Measurements from ENCODE around the gene PSG6.
A peak's percentile ranks its signal among the peaks of the same experiment; 100 is the strongest.
"Not testable (repeated sequence)": the region's sequence is repeated elsewhere in the genome, so short reads cannot be mapped to it uniquely, and the experiment has no call there.

PSG6 gene

GRCh38 chr19:42911731-42912130 is 6.0 kb downstream of the PSG6 start:
- H3K4me3 ChIP-seq (ENCODE audit: low read depth, low read length); H2AFZ ChIP-seq (ENCODE audit: low read length, unreplicated experiment); H3K27ac ChIP-seq (ENCODE audit: low read depth, low read length); H3K79me2 ChIP-seq (ENCODE audit: control insufficient read depth, insufficient read depth, low read length, unreplicated experiment); H3K36me3 ChIP-seq (ENCODE audit: insufficient read depth, low read length); H3K27me3 ChIP-seq (ENCODE audit: insufficient read depth, low read length); H3K4me1 ChIP-seq (ENCODE audit: control insufficient read depth, insufficient read depth, low read length, unreplicated experiment): not testable (repeated sequence)

- H3K36me3 ChIP-seq (ENCODE audit: insufficient read depth, low read length); H3K79me2 ChIP-seq (ENCODE audit: control insufficient read depth, insufficient read depth, low read length, unreplicated experiment); H3K27me3 ChIP-seq (ENCODE audit: insufficient read depth, low read length); H3K27ac ChIP-seq (ENCODE audit: low read depth, low read length); H3K4me3 ChIP-seq (ENCODE audit: low read depth, low read length); H2AFZ ChIP-seq (ENCODE audit: low read length, unreplicated experiment); H3K4me1 ChIP-seq (ENCODE audit: control insufficient read depth, insufficient read depth, low read length, unreplicated experiment): not testable (repeated sequence)
Measured at GRCh38 chr19:42906162-42906561, 11.5 kb downstream of the PSG6 start.

GRCh38 chr19:42900561-42900960 is 17.1 kb downstream of the PSG6 start:
- H3K27ac ChIP-seq (ENCODE audit: low read depth, low read length); H2AFZ ChIP-seq (ENCODE audit: low read length, unreplicated experiment); H3K79me2 ChIP-seq (ENCODE audit: control insufficient read depth, insufficient read depth, low read length, unreplicated experiment); H3K4me1 ChIP-seq (ENCODE audit: control insufficient read depth, insufficient read depth, low read length, unreplicated experiment); H3K27me3 ChIP-seq (ENCODE audit: insufficient read depth, low read length); H3K4me3 ChIP-seq (ENCODE audit: low read depth, low read length); H3K36me3 ChIP-seq (ENCODE audit: insufficient read depth, low read length): not testable (repeated sequence)

GRCh38 chr19:42899674-42900073 is 18.0 kb downstream of the PSG6 start:
- not testable (repeated sequence) for H3K4me3 ChIP-seq (ENCODE audit: low read depth, low read length); H3K36me3 ChIP-seq (ENCODE audit: insufficient read depth, low read length); H3K79me2 ChIP-seq (ENCODE audit: control insufficient read depth, insufficient read depth, low read length, unreplicated experiment); H2AFZ ChIP-seq (ENCODE audit: low read length, unreplicated experiment); H3K4me1 ChIP-seq (ENCODE audit: control insufficient read depth, insufficient read depth, low read length, unreplicated experiment); H3K27me3 ChIP-seq (ENCODE audit: insufficient read depth, low read length)
- H3K27ac ChIP-seq (ENCODE audit: low read depth, low read length), result peak overlapping the region; percentile 16; the same call in 1 of the 2 replicates

- not testable (repeated sequence) for H3K27me3 ChIP-seq (ENCODE audit: insufficient read depth, low read length); H3K4me1 ChIP-seq (ENCODE audit: control insufficient read depth, insufficient read depth, low read length, unreplicated experiment); H2AFZ ChIP-seq (ENCODE audit: low read length, unreplicated experiment); H3K36me3 ChIP-seq (ENCODE audit: insufficient read depth, low read length); H3K79me2 ChIP-seq (ENCODE audit: control insufficient read depth, insufficient read depth, low read length, unreplicated experiment); H3K4me3 ChIP-seq (ENCODE audit: low read depth, low read length)
- peak overlapping the region; percentile 50; the same call in 1 of the 2 replicates for H3K27ac ChIP-seq (ENCODE audit: low read depth, low read length)
Measured at GRCh38 chr19:42899110-42899509, 18.6 kb downstream of the PSG6 start.

GRCh38 chr19:42898656-42899055 is 19.0 kb downstream of the PSG6 start:
- not testable (repeated sequence) for H2AFZ ChIP-seq (ENCODE audit: low read length, unreplicated experiment); H3K27ac ChIP-seq (ENCODE audit: low read depth, low read length); H3K4me3 ChIP-seq (ENCODE audit: low read depth, low read length)

GRCh38 chr19:42897729-42898128 is 20.0 kb downstream of the PSG6 start:
- not testable (repeated sequence) for H3K79me2 ChIP-seq (ENCODE audit: control insufficient read depth, insufficient read depth, low read length, unreplicated experiment); H2AFZ ChIP-seq (ENCODE audit: low read length, unreplicated experiment); H3K36me3 ChIP-seq (ENCODE audit: insufficient read depth, low read length); H3K27ac ChIP-seq (ENCODE audit: low read depth, low read length); H3K4me1 ChIP-seq (ENCODE audit: control insufficient read depth, insufficient read depth, low read length, unreplicated experiment); H3K4me3 ChIP-seq (ENCODE audit: low read depth, low read length); H3K27me3 ChIP-seq (ENCODE audit: insufficient read depth, low read length)

More at GRCh38 chr19:42898656-42899055, 19.0 kb downstream of the PSG6 start:
- H3K27me3 ChIP-seq (ENCODE audit: insufficient read depth, low read length); H3K36me3 ChIP-seq (ENCODE audit: insufficient read depth, low read length); H3K4me1 ChIP-seq (ENCODE audit: control insufficient read depth, insufficient read depth, low read length, unreplicated experiment); H3K79me2 ChIP-seq (ENCODE audit: control insufficient read depth, insufficient read depth, low read length, unreplicated experiment): not testable (repeated sequence)

GRCh38 chr19:42890446-42890845 is 27.2 kb downstream of the PSG6 start:
- not testable (repeated sequence) for H3K27me3 ChIP-seq (ENCODE audit: insufficient read depth, low read length); H3K4me3 ChIP-seq (ENCODE audit: low read depth, low read length); H3K4me1 ChIP-seq (ENCODE audit: control insufficient read depth, insufficient read depth, low read length, unreplicated experiment); H3K79me2 ChIP-seq (ENCODE audit: control insufficient read depth, insufficient read depth, low read length, unreplicated experiment); H3K36me3 ChIP-seq (ENCODE audit: insufficient read depth, low read length); H2AFZ ChIP-seq (ENCODE audit: low read length, unreplicated experiment); H3K27ac ChIP-seq (ENCODE audit: low read depth, low read length)

- H2AFZ ChIP-seq (ENCODE audit: low read length, unreplicated experiment); H3K27me3 ChIP-seq (ENCODE audit: insufficient read depth, low read length): not testable (repeated sequence)
- peak overlapping the region; percentile 41 for H3K27ac ChIP-seq (ENCODE audit: low read depth, low read length)
Measured at GRCh38 chr19:42887876-42888445, 29.7 kb downstream of the PSG6 start.

GRCh38 chr19:42882730-42883129 is 35.0 kb downstream of the PSG6 start:
- H3K4me3 ChIP-seq (ENCODE audit: low read depth, low read length); H3K27me3 ChIP-seq (ENCODE audit: insufficient read depth, low read length); H2AFZ ChIP-seq (ENCODE audit: low read length, unreplicated experiment); H3K4me1 ChIP-seq (ENCODE audit: control insufficient read depth, insufficient read depth, low read length, unreplicated experiment); H3K36me3 ChIP-seq (ENCODE audit: insufficient read depth, low read length); H3K79me2 ChIP-seq (ENCODE audit: control insufficient read depth, insufficient read depth, low read length, unreplicated experiment); H3K27ac ChIP-seq (ENCODE audit: low read depth, low read length): not testable (repeated sequence)

More at GRCh38 chr19:42887876-42888445, 29.7 kb downstream of the PSG6 start:
- H3K4me3 ChIP-seq (ENCODE audit: low read depth, low read length); H3K79me2 ChIP-seq (ENCODE audit: control insufficient read depth, insufficient read depth, low read length, unreplicated experiment); H3K36me3 ChIP-seq (ENCODE audit: insufficient read depth, low read length); H3K4me1 ChIP-seq (ENCODE audit: control insufficient read depth, insufficient read depth, low read length, unreplicated experiment): not testable (repeated sequence)

GRCh38 chr19:42882010-42882409 is 35.7 kb downstream of the PSG6 start:
- not testable (repeated sequence) for H3K27me3 ChIP-seq (ENCODE audit: insufficient read depth, low read length); H3K79me2 ChIP-seq (ENCODE audit: control insufficient read depth, insufficient read depth, low read length, unreplicated experiment); H3K36me3 ChIP-seq (ENCODE audit: insufficient read depth, low read length); H3K4me1 ChIP-seq (ENCODE audit: control insufficient read depth, insufficient read depth, low read length, unreplicated experiment); H2AFZ ChIP-seq (ENCODE audit: low read length, unreplicated experiment); H3K4me3 ChIP-seq (ENCODE audit: low read depth, low read length); H3K27ac ChIP-seq (ENCODE audit: low read depth, low read length)

Measured in ACC112 (cell line).